A549 (cell line): ENCODE measurements around the gene KIF5B. TPM values are rescaled to one million over a fixed set of nuclear protein-coding genes. Genes with fewer than 3 reads are reported as not detected.

Experiments used
- ATAC-seq, 2 experiments: fragments of 200-7000 bp in 1 of 2; fragments of >200 bp in 1 of 2; cut with Nextera tagmentation in 1 of 2; cut with Tn5 transposase in 1 of 2; 3 replicates each; pipeline versions ENCODE4 v1.8.0 to v1.9.1; 2018 to 2020; ENCODE audit warnings: mild to moderate bottlenecking in 1 of 2, moderate library complexity in 1 of 2
- CTCF ChIA-PET: fragments of 300-600 bp; sonication (Branson Sonifier 250); formaldehyde crosslinking; extraction: SDS; loops from one replicate; lab custom pipeline; 2021; ENCODE audit warnings: antibody characterized with exemption, inconsistent platforms; lab: Yijun Ruan, JAX
- POLR2A ChIA-PET: fragments of 350-600 bp; formaldehyde crosslinking; extraction: SDS; loops from one replicate; lab custom pipeline; 2021; ENCODE audit warnings: antibody characterized with exemption, inconsistent platforms; lab: Yijun Ruan, JAX
- DNase-seq, 2 experiments: peaks; one replicate each; pipeline versions ENCODE4 v3.0.0 to v3.0.0-alpha.2; 2011 to 2016; ENCODE audit warnings: low read depth in 1 of 2, low spot score in 1 of 2
- FAIRE-seq: peaks from 2 replicates; lab custom pipeline; 2011; peaks lifted over from hg19 to GRCh38; lab: Jason Lieb, UNC
- H3K27ac ChIP-seq, 2 experiments: fragments of >200 bp; sonication (Bioruptor Twin); formaldehyde crosslinking; 3 replicates each; pipeline ENCODE4 v1.5.1; 2016 to 2017
- H3K4me1 ChIP-seq: fragments of >200 bp; sonication (Bioruptor Twin); formaldehyde crosslinking; 3 replicates; pipeline ENCODE4 v1.6.1; 2016
- H3K4me2 ChIP-seq: fragments of >200 bp; sonication (Bioruptor Twin); formaldehyde crosslinking; 3 replicates; pipeline ENCODE4 v1.6.1; 2016
- H3K4me3 ChIP-seq: fragments of >200 bp; sonication (Bioruptor Twin); formaldehyde crosslinking; 3 replicates; pipeline ENCODE4 v1.5.1; 2016
- H3K9me3 ChIP-seq: fragments of >200 bp; sonication (Bioruptor Twin); formaldehyde crosslinking; 3 replicates; pipeline ENCODE4 v1.6.1; 2016
- ATOH8 ChIP-seq: fragments of 250-450 bp; sonication (Bioruptor Pico); IDR thresholded peaks from 2 replicates; pipeline ENCODE4 v1.5.0; 2020; ENCODE audit warnings: low read depth, mild to moderate bottlenecking, moderate library complexity
- BCL3 ChIP-seq: fragments of >200 bp; sonication (Bioruptor Twin); formaldehyde crosslinking; IDR thresholded peaks from 3 replicates; pipeline ENCODE4 v1.6.1; 2016
- CBX8 ChIP-seq: fragments of 200-600 bp; sonication (generic); IDR thresholded peaks from 2 replicates; pipeline ENCODE4 v1.6.1; 2016
- CTCF ChIP-seq: fragments of >200 bp; sonication (Bioruptor Twin); formaldehyde crosslinking; IDR thresholded peaks from 3 replicates; pipeline ENCODE4 v1.5.1; 2016
- EHMT2 ChIP-seq: fragments of 200-600 bp; sonication (generic); IDR thresholded peaks from 2 replicates; pipeline ENCODE4 v1.6.1; 2016; ENCODE audit warnings: antibody characterized with exemption, low read depth, mild to moderate bottlenecking, moderate library complexity
- ELK1 ChIP-seq: fragments of 150-350 bp; IDR thresholded peaks from 2 replicates; pipeline ENCODE4 v1.6.1; 2014; ENCODE audit warnings: low read depth, mild to moderate bottlenecking, low read length
- EP300 ChIP-seq, 2 experiments: fragments of >200 bp; sonication (Bioruptor Twin); formaldehyde crosslinking; IDR thresholded peaks; 2 replicates in 1 of 2; 3 replicates in 1 of 2; pipeline ENCODE4 v1.6.1; 2016 to 2017
- FOSB ChIP-seq: fragments of 250-450 bp; sonication (Bioruptor Pico); IDR thresholded peaks from 2 replicates; pipeline ENCODE4 v1.5.0; 2020; ENCODE audit warnings: mild to moderate bottlenecking, moderate library complexity
- FOSL2 ChIP-seq, 2 experiments: fragments of 450-650 bp in 1 of 2; fragments of >200 bp in 1 of 2; sonication (Bioruptor Twin) in 1 of 2; formaldehyde crosslinking; IDR thresholded peaks; 2 replicates each; pipeline versions ENCODE4 v1.5.0 to v1.6.1; 2016 to 2020; ENCODE audit warnings: mild to moderate bottlenecking in 1 of 2, moderate library complexity in 1 of 2
- FOXS1 ChIP-seq: fragments of 250-450 bp; sonication (Bioruptor Pico); IDR thresholded peaks from 2 replicates; pipeline ENCODE4 v1.5.0; 2020; ENCODE audit warnings: mild to moderate bottlenecking, moderate library complexity
- GATA3 ChIP-seq: IDR thresholded peaks from 2 replicates; pipeline ENCODE4 v1.6.1; 2012; ENCODE audit warnings: borderline replicate concordance
- HDAC2 ChIP-seq: fragments of 200-600 bp; sonication (generic); IDR thresholded peaks from 2 replicates; pipeline ENCODE4 v1.6.1; 2016
- HOXA7 ChIP-seq: fragments of 250-450 bp; sonication (Bioruptor Pico); IDR thresholded peaks from 2 replicates; pipeline ENCODE4 v1.5.0; 2020; ENCODE audit warnings: mild to moderate bottlenecking, moderate library complexity
- HOXB13 ChIP-seq: fragments of 250-450 bp; sonication (Bioruptor Pico); IDR thresholded peaks from 2 replicates; pipeline ENCODE4 v1.5.0; 2020; ENCODE audit warnings: low read depth, mild to moderate bottlenecking, moderate library complexity
- HOXB5 ChIP-seq: fragments of 250-450 bp; sonication (Bioruptor Pico); IDR thresholded peaks from 2 replicates; pipeline ENCODE4 v1.5.0; 2020; ENCODE audit warnings: mild to moderate bottlenecking, moderate library complexity
- JUN ChIP-seq, 2 experiments: fragments of >200 bp; sonication (Bioruptor Twin); formaldehyde crosslinking; IDR thresholded peaks; 2 replicates in 1 of 2; 3 replicates in 1 of 2; pipeline ENCODE4 v1.6.1; 2016 to 2017
- JUNB ChIP-seq: fragments of >200 bp; sonication (Bioruptor Twin); formaldehyde crosslinking; IDR thresholded peaks from 2 replicates; pipeline ENCODE4 v1.6.1; 2016
- KDM5A ChIP-seq: fragments of 200-600 bp; sonication (generic); IDR thresholded peaks from 2 replicates; pipeline ENCODE4 v1.6.1; 2016; ENCODE audit warnings: antibody characterized with exemption, mild to moderate bottlenecking
- MYC ChIP-seq: IDR thresholded peaks from 2 replicates; pipeline ENCODE4 v1.6.1; 2012; ENCODE audit warnings: mild to moderate bottlenecking, inconsistent platforms, low read length, improper control_type of control experiment, borderline replicate concordance
- NFE2L2 ChIP-seq: fragments of 150-350 bp; conservative IDR thresholded peaks from 2 replicates; pipeline ENCODE4 v1.6.1; 2014; ENCODE audit warnings: low read length
- NPAS2 ChIP-seq: fragments of 250-450 bp; sonication (Bioruptor Pico); IDR thresholded peaks from 2 replicates; pipeline ENCODE4 v1.8.0; 2022; ENCODE audit warnings: mild to moderate bottlenecking, moderate library complexity, borderline replicate concordance
- PHF8 ChIP-seq: fragments of 200-600 bp; sonication (generic); IDR thresholded peaks from 2 replicates; pipeline ENCODE4 v1.6.1; 2016; ENCODE audit warnings: low read depth, mild to moderate bottlenecking, antibody characterized with exemption, moderate library complexity, borderline replicate concordance
- POLR2A ChIP-seq: IDR thresholded peaks from 2 replicates; pipeline ENCODE4 v1.6.1; 2012; ENCODE audit warnings: mild to moderate bottlenecking, low read length
- POLR2AphosphoS2 ChIP-seq: conservative IDR thresholded peaks from 2 replicates; pipeline ENCODE4 v1.6.1; 2012; ENCODE audit warnings: low read length, improper control_type of control experiment, inconsistent platforms
- RAD21 ChIP-seq, 2 experiments: fragments of >200 bp in 1 of 2; sonication (Bioruptor Twin) in 1 of 2; formaldehyde crosslinking in 1 of 2; IDR thresholded peaks in 1 of 2; conservative IDR thresholded peaks in 1 of 2; 2 replicates in 1 of 2; 3 replicates in 1 of 2; pipeline ENCODE4 v1.6.1; 2012 to 2018; ENCODE audit warnings: inconsistent platforms in 1 of 2
- RARB ChIP-seq: fragments of 250-450 bp; sonication (Bioruptor Pico); IDR thresholded peaks from 2 replicates; pipeline ENCODE4 v1.8.0; 2021; ENCODE audit warnings: mild to moderate bottlenecking, moderate library complexity
- SREBF2 ChIP-seq: fragments of 450-650 bp; IDR thresholded peaks from 2 replicates; pipeline ENCODE4 v1.6.1; 2014; ENCODE audit warnings: mild to moderate bottlenecking, moderate library complexity
- TP53 ChIP-seq: fragments of 250-450 bp; sonication (Bioruptor Pico); IDR thresholded peaks from 2 replicates; pipeline ENCODE4 v1.5.0; 2021; ENCODE audit warnings: mild to moderate bottlenecking, moderate library complexity
- ZC3H11A ChIP-seq: fragments of 450-650 bp; IDR thresholded peaks from 2 replicates; pipeline ENCODE4 v1.6.1; 2014; ENCODE audit warnings: antibody characterized with exemption, mild to moderate bottlenecking
- ZFP36 ChIP-seq: fragments of 450-650 bp; IDR thresholded peaks from 2 replicates; pipeline ENCODE4 v1.6.1; 2014; ENCODE audit warnings: borderline replicate concordance; ENCODE audit not compliant: partially characterized antibody
- WGBS: methylation state at CpG from one replicate; pipeline ENCODE4 v1.1.6; 2017; ENCODE audit errors: missing lambda C conversion rate; 5-methylcytosine and 5-hydroxymethylcytosine counted together
- polyA plus RNA-seq, 4 experiments: library from polyadenylated mRNA; depleted of rRNA in 3 of 4; stranded (reverse); fragments of >200 nt; fragmentation: RNase III in 1 of 4; extraction: RNeasy Plus Mini Kit Qiagen cat#74134 plus additional on column Dnase treatment in 1 of 4; gene quantifications; 2 replicates in 3 of 4; 3 replicates in 1 of 4; pipeline ENCODE4 v1.2.3, GENCODE V29; 2011 to 2017

KIF5B gene
- polyA plus RNA-seq, 2 of the 4 experiments (the other 2 are of a cell fraction) = 81.9 to 124 TPM

GRCh38 chr10:31999836-32000235 lies 56.4 kb downstream of the KIF5B start (continued):
- no peak for TF ChIP-seq BCL3
- TF ChIP-seq JUNB = no peak
- TF ChIP-seq POLR2AphosphoS2 = no peak
- TF ChIP-seq KDM5A = no peak
- TF ChIP-seq NPAS2 = no peak
- no peak for TF ChIP-seq FOSB

- H3K4me3 ChIP-seq = no peak overlapping the region
- TF ChIP-seq BCL3 (no peak), RAD21 (conservative IDR thresholded peaks at IDR 0.05 in 1 of 2, IDR thresholded peaks at IDR 0.05 in 1 of 2) (no peak), FOSL2 (IDR thresholded peaks at IDR 0.05) (no peak), FOSL2 (CRISPR knock-in tag; IDR thresholded peaks at IDR 0.05) (no peak), NFE2L2 (no peak), RARB (CRISPR knock-in tag) (no peak), FOXS1 (CRISPR knock-in tag) (no peak), GATA3 (no peak), KDM5A (no peak), PHF8 (no peak), MYC (no peak), HDAC2 (no peak), EP300 (IDR thresholded peaks at IDR 0.05) (no peak), ZFP36 (no peak), HOXB13 (CRISPR knock-in tag) (no peak), TP53 (CRISPR knock-in tag) (no peak), ATOH8 (no peak)
- H3K4me2 ChIP-seq = no peak overlapping the region
- H3K9me3 ChIP-seq = no peaks in the 10 kb centered on the region
- ATAC-seq (no peak; a peak in 1 of 6 replicates), FAIRE-seq (no peak), DNase-seq (no peak)
- ChIA-PET POLR2A (no interaction called here), CTCF (interaction anchor here (0.6 to 2.0 kb wide), 2 partner anchors 34 to 137 kb away, joined by 3 to 8 read pairs; no protein-coding TSS in a partner anchor)
- H3K27ac ChIP-seq = no peak overlapping the region
- 0 out of 3 replicates have a peak, but pooled peaks cover 3% of the 10 kb centered on the region for H3K4me1 ChIP-seq
- WGBS = 51% methylated on average over 3 of the region's 3 CpGs
These were observed 57.1 kb downstream of the KIF5B start for GRCh38 chr10:31999070-31999660.

- ATAC-seq (no peak), DNase-seq (no peak), FAIRE-seq (no peak)
- Histone ChIP-seq H3K27ac (no peak overlapping the region), H3K9me3 (no peaks in the 10 kb centered on the region), H3K4me2 (no peak overlapping the region), H3K4me3 (no peak overlapping the region), H3K4me1 (0 out of 3 replicates have a peak, but pooled peaks cover 3% of the 10 kb centered on the region)
- WGBS = 77% methylated on average over 6 of the region's 6 CpGs
- ChIA-PET POLR2A (interaction anchor here (0.6 kb wide), 1 partner anchor 99 kb away, joined by 3 read pairs; no protein-coding TSS in a partner anchor), CTCF (interaction anchor here (0.9 kb wide), 1 partner anchor 132 kb away, joined by 3 read pairs; no protein-coding TSS in a partner anchor)
- TF ChIP-seq FOSB (no peak), HOXB5 (CRISPR knock-in tag) (no peak), SREBF2 (no peak), HOXA7 (CRISPR knock-in tag) (no peak), PHF8 (no peak), POLR2A (no peak), KDM5A (no peak), HDAC2 (no peak), ELK1 (no peak), EHMT2 (no peak), ZC3H11A (no peak), CBX8 (no peak), JUN (IDR thresholded peaks at IDR 0.05) (no peak), POLR2AphosphoS2 (no peak), CTCF (no peak)
These were observed 61.3 kb downstream of the KIF5B start for GRCh38 chr10:31994926-31995325.
